Measurements from ENCODE around the gene HELT. TPM values are rescaled to one million over a fixed set of nuclear protein-coding genes. Genes with fewer than 3 reads are reported as not detected.

Gene HELT
- total RNA-seq, 4 donors from 2014 or later: not detected

- Histone ChIP-seq H3K9me3 (no peaks in the 10 kb centered on the region), H3K4me1 (no peaks in the 10 kb centered on the region), H3K4me3 (no peak overlapping the region), H3K36me3 (no peaks in the 10 kb centered on the region), H3K27me3 (no peaks in the 10 kb centered on the region), H3K27ac (no peak overlapping the region)
- WGBS, 2 donors (ENCODE audit: low coverage in 1 of 2): 75% methylated on average over 3 of the region's 3 CpGs; no CpG with 5 or more reads in 1 of the 2 donors
- DNase-seq: no peak
- intact Hi-C loops (cut with DNase I; ENCODE audit: low total_unique reads) (no loop called here), in situ Hi-C loops (cut with MboI; ENCODE audit: low pct_ligation_motif_present in 1 of 4, low pct_unique_long_range_greater_than_20kb in 1 of 4, low sequenced_read_pairs in 3 of 4) (no loop called here)
- TF ChIP-seq, protein P1, sequence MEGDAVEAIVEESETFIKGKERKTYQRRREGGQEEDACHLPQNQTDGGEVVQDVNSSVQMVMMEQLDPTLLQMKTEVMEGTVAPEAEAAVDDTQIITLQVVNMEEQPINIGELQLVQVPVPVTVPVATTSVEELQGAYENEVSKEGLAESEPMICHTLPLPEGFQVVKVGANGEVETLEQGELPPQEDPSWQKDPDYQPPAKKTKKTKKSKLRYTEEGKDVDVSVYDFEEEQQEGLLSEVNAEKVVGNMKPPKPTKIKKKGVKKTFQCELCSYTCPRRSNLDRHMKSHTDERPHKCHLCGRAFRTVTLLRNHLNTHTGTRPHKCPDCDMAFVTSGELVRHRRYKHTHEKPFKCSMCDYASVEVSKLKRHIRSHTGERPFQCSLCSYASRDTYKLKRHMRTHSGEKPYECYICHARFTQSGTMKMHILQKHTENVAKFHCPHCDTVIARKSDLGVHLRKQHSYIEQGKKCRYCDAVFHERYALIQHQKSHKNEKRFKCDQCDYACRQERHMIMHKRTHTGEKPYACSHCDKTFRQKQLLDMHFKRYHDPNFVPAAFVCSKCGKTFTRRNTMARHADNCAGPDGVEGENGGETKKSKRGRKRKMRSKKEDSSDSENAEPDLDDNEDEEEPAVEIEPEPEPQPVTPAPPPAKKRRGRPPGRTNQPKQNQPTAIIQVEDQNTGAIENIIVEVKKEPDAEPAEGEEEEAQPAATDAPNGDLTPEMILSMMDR (IDR thresholded peaks at IDR 0.05): no peak
- TF ChIP-seq POLR2A (IDR thresholded peaks at IDR 0.05): no peak
- TF ChIP-seq EP300 (IDR thresholded peaks at IDR 0.05; ENCODE audit: low read depth): no peak
- TF ChIP-seq POLR2AphosphoS5 (IDR thresholded peaks at IDR 0.05): no peak
Observed at GRCh38 chr4:185068837-185069236, 50.5 kb downstream of the HELT start.

Other genes starting within 250 kb of the HELT start
- gene ACSL1, start 192.5 kb upstream of the HELT start, total RNA-seq: 10 to 100 TPM; 20.6 to 50.0 (median 40.0) TPM
- 10 to 100 TPM; 20.9 to 57.6 (median 25.8) TPM for gene SLC25A4, start 124.8 kb downstream of the HELT start, total RNA-seq
- 10 to 100 TPM in 2 of 4 donors, 1 to 10 TPM in 2; 4.6 to 17.1 (median 9.3) TPM for gene CFAP97, start 185.5 kb downstream of the HELT start, total RNA-seq
- gene SNX25, start 191.1 kb downstream of the HELT start, total RNA-seq: 10 to 100 TPM; 17.1 to 68.5 (median 19.5) TPM